ENCODE data around the gene ZSCAN25. TPM values are rescaled to one million over a fixed set of nuclear protein-coding genes. Genes with fewer than 3 reads are reported as not detected.
"Not testable (repeated sequence)": the region's sequence is repeated elsewhere in the genome, so short reads cannot be mapped to it uniquely, and the experiment has no call there.

The ZSCAN25 gene
- total RNA-seq, result 12.5 and 14.2 TPM in 2 replicates

DNA sequence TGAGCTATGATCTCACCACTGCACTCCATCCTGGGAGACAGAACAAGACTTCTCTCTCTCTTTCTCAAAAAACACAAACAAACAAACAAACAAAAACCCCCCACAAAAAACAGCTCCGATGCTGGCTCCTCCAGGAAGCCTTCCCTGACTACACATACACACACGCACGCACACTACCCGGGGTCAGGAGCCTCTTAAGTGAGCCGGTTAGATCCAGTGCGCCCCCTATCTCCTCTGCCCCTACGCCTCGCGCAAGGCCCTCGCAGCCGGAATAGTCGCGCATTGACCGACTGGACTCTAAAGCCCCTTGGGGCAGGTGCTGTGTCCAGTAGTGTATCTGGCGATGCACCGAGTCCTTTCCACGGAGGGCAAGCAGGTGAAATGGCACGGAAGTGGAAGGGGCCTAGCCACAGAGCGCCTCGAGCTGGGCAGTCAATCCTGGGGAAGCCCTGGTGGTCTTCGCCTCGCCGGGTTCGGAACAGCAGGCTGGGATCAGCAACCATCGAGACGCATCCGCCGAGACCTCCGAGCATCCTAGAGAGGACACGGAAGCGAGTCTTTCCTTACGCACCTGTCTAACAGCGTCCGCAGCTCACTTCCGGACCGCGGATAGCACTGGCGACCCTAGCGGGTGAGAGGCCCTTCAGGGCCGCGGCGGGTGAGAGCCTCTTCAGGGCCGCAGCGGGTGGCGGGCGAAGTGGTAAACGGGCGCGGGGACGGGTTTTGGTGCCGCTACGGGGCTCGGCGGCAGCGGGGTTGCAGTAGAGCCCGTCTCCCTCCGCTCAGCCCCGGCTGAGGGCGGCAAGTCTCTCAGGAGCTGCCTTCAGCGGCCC is at the start of gene ZSCAN25:
Gene ZSCAN25, plus strand, starts transcription at position 588 of the 833 bp plus-strand sequence. CDS start 2,661 bp downstream, outside the sequence.
- DNase-seq (ENCODE audit: low read depth, low spot score), result peak; percentile 78

DNA sequence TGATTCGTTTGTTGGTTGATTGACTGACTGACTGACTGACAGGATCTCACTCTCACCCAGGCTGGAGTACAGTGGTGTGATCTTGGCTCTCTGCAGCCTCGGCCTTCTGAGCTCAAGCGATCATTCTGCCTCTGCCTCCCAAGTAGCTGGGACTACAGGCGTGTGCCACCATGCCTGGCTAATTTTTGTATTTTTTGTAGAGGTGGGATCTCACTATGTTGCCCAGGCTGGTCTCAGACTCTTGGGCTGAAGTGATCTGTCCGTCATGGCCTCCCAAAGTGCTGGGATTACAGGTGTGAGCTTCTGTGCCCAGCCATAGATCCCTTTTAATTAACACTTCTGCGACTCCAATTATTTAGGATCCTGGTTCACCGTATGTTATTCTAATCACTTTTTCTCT is 48.0 kb upstream of the ZSCAN25 start:
- DNase-seq (ENCODE audit: low read depth, low spot score), result not testable (repeated sequence)

DNA sequence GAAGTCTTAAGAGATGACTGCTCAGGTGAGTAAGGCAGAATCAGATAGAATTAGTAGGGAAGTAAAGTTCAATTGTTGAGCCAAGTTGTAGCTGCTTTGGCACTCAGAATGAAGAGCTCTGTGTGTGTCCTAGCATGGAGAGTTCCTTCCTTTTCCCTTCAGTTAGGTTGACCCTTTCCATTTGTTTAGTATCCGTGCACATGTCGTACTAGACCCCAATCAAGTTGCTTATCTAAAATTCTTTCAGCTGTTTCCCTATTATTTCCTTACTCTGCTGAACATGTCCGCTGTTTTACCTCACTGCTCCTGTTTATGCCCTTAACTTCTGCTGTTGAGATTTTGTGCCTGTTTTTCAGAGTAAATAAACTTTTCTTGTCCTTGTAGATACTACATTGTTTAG is 45.0 kb upstream of the ZSCAN25 start:
- DNase-seq (ENCODE audit: low read depth, low spot score), result no peak

DNA sequence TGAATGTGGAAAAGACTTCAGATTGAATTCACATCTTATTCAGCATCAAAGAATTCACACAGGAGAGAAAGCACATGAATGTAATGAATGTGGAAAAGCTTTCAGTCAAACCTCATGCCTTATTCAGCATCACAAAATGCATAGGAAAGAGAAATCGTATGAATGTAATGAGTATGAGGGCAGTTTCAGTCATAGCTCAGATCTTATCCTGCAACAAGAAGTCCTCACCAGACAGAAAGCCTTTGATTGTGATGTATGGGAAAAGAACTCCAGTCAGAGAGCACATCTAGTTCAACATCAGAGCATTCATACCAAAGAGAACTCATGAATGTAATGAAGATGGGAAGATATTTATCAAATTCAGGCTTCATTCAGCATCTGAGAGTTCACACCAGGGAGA is 43.5 kb upstream of the ZSCAN25 start:
- no peak for DNase-seq (ENCODE audit: low read depth, low spot score)

DNA sequence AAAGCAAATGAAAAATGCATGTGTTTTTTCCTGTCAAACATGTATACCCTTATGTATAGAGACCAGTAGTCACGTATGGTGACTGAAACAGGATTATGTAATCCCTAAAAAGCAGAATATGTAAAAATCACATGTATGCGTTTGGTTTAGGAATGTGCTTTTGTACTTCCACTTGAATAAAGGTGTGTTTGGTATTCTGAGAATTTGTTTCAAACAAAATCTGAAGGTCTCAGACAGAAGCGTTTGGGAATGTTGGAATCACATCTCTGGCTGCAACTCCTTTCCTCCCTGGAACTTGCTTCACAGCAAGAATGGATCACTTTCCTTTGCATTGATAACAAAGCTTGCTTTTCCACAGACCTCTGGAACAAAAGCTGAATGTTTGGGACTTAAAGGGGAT is 40.5 kb upstream of the ZSCAN25 start:
- DNase-seq (ENCODE audit: low read depth, low spot score), result no peak

DNA sequence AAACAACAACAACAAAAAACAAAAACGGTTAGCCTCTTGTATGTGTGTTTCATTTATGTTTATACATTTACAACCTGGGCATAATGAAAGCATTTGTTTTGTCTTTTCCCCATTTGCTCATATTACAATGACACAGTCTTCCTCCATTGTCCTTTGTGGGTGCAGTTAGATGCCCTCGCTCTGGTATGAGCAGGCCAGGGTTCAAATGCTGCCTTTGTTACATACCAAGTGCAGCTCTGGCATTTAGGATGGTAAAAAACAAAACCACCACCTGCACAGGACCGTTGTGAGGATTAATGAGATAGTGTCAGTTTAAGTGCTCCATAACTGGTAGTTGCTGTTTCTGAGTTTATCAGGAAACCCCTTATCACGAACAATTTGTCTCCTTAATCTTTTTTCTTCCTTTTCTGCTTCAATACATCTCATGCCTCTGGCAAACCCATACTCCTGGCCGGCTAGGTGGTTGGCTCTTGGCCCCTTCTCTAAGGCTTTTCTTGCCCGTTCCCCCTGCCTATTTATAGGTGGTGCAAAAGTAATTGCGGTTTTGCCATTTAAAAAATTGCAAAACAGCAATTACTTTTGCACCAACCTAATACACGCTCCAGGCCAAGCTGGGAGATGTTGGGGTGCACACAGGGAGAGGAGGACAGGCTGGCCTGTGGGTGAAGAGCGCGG is 37.3 kb upstream of the ZSCAN25 start:
- no peak for DNase-seq (ENCODE audit: low read depth, low spot score)

DNA sequence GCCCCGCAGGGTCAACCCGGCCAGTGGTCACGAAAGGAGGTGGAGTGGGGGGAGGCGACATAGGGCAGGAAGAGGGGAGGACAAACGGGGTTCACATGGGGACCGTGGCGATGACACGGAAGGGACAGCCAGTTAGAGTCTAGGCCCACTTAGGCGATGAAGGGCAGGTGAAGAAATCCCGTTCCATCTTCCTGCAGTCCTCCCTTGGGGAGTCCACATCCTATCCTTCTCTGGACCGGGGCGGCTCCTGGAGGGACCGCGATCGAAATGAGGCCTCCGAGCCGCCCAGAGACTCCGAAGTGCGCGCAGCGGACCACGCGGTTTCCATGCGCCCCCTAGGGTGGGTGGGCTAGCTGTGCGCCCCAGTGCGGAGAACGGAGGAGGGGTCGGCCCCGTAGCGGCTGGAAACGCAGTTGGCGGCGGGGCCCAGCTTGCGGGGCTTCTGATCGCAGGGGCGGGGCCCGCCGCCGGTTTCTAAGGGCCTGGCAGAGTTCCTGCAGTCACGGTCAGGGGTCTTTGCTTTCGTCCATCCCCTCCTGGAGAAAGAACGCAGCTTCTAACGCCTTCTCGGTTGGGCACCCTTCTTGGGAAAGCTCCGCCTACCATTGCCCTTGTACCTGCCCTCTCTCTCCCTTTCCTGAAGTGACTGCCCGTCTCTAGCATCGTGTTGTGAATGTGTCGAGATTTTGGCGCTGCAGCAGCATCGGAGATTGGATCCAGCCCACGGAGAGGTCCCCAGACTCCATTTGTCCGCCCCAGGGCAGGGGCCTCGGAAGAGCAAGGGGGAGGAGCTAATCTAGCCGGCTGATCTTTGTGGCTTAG is 36.6 kb upstream of the ZSCAN25 start:
- DNase-seq (ENCODE audit: low read depth, low spot score), result no peak

DNA sequence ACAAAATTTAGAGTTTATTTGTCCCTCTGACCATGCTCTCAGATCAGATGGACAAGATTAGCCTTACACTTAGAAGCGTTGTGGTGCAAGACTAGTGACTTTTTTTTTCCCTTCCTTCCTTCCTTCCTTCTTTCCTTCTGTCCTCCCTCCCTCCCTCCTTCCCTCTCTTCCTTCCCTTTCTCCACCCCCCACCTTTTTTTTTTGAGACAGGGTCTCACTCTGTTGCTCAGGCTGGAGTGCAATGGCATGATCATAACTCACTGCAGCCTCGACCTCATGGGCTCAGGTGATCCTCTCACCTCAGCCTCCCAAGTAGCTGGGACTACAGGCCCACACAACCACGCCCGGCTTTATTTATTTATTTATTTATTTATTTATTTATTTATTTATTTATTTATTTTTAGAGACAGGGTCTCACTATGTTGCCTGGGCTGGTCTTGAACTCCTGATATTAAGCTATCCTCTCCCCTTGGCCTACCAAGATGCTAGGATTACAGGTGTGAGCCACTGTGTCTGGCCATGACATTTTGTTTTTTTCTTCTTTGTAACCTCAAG is 35.9 kb upstream of the ZSCAN25 start:
- DNase-seq (ENCODE audit: low read depth, low spot score), result not testable (repeated sequence)

DNA sequence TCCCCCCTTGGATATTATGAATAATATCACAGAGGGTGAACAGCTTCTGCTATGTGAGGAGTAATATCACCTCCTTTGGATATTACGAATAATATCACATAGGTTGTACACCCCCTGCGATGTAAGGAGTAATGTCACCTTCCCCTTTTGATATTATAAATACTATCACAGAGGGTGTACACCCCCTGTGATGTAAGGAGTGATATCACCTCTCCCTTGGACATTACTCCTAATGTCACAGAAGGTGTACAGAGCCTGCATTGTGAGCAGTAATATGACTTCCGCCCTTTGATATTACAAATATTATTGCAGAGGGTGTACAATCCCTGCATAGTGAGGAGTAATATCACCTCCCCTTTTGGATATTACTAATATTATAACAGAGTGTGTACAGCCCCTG is 27.9 kb upstream of the ZSCAN25 start:
- no peak for DNase-seq (ENCODE audit: low read depth, low spot score)

DNA sequence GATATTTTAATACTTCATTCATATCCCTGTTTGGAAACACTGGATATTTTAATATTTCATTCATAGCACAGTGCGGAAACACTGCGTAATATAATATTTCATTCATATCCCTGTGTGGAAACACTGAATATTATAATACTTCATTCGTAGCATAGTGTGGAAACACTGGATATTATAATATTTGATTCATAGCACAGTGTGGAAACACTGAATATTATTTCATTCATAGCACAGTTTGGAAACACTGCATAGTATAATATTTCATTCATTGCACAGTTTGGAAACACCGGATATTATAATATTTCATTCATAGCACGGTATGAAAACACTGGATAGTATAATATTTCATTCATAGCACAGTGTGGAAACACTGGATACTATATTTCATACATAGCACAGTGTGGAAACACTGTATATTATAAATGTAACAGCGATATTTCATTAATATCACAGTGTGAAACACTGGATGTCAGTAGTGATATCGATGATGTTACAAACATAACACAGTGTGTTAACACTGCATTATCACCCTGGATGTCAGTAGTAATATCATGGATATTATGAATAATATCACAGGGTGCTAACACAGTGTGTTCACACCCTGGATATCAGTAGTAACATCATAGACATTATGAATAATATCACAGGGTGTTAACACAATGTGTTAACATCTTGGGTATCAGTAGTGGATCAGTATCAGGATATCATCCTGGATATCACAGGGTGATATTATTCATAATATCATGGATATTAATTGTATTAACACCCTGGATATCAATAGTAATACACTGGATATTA is 21.6 kb upstream of the ZSCAN25 start:
- DNase-seq (ENCODE audit: low read depth, low spot score), result no peak

DNA sequence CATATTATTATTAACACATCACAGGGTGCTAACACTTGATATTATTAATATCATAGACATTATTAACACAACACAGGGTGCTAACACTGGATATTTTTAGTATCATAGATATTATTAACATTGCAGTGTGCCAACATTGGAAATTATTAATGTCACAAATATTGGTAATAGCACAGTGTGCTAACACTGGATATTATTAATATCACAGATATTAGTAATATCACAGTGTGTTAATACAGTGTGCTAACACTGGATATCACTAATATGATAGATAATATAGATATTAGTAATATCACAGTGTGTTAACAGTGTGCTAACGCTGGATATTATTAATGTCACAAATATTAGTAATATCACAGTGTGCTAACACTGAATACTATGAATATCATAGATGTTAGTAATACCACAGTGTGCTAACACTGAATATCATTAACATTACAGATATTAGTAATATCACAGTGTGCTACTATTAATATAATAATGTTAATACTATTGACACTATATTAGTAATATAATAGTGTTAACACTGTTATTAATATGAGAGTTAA is 20.3 kb upstream of the ZSCAN25 start:
- DNase-seq (ENCODE audit: low read depth, low spot score), result no peak

DNA sequence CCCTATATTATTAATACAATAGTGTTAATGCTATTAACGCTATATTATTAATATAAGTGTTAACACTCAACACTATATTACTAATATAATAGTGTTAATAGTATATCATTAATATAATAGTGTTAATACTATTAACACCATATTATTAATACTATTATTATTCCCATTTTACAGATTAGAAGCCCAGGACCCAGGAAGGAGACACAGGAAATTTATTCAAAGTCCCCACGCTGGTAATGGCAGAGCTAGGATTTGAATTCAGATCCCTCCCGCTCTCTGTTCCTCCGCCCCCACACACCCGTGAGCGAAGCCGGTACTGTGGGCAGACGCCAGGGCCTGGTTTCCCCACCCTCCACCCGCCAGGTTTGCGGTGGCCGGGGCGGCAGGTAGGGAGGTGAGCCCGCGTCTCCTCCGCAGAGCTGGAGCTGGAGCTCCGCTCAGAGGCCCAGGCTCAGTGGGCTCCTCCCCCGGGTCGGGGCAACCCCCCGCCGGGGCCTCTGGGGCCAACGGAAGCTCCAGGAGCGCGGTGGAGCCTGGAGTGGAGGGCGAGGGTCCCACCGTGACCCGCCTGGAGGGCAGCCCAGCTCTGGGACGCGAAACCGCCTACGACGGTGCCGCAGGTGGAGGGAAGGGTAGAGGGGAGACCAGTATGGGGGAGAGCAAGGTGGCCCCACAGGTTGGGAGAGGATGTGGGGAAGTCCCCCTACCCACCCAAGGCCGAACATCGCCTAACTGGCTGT is 18.8 kb upstream of the ZSCAN25 start, which contains the start of gene TMEM225B:
Gene TMEM225B, plus strand, starts transcription at position 506 of the 740 bp plus-strand sequence. CDS start 6,122 bp downstream, outside the sequence.
- no peak for DNase-seq (ENCODE audit: low read depth, low spot score)

DNA sequence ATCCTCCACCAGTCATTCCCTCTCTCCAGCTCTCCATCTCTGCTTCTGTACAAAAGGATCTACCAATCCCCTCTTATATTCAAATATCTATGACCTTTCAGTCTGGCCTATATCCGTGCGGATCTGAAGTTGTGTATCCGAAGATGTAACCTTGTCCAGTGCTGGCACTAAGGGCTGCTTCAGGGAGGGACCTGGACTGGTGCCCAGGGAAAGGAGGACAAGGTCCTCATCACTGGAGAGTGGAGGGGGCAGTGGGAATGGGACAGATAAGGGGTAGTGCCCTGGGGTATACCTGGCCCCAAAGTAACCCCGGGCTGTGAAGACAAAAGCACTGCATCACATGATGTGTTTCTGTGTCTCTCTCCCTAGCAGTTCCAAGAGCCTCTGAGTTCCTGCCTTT is 16.9 kb upstream of the ZSCAN25 start:
- no peak for DNase-seq (ENCODE audit: low read depth, low spot score)

DNA sequence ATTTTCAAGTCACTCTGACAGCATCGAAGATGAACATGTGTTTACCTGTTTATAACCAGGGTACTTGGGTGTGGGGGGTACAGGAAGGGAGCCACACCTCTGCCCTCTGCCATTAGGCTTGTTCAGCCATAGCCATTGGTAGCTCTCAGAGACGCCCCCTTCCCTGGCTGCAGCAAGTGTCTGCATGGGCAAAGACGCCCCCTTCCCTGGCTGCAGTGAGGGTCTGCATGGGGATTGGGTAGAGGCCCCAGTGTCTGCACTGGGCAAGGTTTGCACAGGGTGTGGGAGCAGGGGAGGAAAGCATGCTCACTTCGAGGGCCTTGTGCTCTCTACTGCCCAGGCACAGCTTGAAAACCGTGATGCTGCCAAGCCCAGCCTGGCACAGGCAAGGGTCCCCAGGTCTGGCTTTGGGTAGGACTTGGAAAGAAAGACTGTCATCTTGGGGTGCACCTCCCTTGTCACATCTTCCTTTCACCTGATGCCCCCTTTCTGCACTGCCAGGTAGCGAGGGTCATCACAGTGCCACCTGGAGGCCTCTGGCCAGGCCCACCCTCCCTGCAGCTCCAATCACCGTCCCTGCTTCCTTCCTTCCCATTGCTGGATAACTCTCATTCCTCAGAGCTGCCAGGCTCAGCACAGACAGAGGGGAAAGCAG is 15.0 kb upstream of the ZSCAN25 start:
- no peak for DNase-seq (ENCODE audit: low read depth, low spot score)

DNA sequence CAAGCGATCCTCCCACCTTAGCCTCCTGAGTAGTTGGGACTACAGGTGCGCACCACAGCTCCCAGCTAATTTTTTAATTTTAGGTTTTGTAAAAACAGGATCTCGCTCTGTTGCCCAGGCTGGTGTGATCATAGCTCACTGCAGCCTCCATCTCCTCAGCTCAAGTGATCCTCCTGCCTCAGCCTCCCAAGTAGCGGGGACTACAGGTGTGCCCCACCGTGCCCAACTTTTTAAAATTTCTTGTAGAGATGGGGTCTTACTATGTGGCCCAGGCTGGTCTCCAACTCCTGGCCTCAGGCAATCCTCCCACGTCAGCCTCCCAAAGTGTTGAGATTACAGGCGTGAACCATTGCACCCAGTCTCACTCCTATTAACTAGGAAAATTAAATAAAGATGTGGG is 11.2 kb upstream of the ZSCAN25 start:
- no peak for DNase-seq (ENCODE audit: low read depth, low spot score)

DNA sequence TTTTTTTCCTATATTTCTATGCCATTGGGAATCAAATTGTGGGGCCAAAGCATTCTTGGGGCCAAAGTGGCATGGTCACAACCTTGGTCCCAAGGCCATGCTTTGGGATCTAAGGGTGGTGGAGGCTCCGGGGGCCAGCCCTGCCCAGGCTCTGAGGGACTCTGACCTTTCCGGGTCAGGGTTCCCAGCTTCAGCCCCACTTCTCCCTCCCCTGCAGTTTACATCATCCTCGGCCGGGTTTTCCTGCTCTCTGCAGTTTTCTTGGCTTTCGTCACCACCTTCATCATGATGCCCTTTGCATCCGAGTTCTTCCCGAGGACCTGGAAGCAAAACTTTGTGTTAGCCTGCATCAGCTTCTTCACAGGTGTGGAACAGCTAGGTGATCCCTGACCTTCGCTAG is 10.2 kb upstream of the ZSCAN25 start:
- no peak for DNase-seq (ENCODE audit: low read depth, low spot score)

DNA sequence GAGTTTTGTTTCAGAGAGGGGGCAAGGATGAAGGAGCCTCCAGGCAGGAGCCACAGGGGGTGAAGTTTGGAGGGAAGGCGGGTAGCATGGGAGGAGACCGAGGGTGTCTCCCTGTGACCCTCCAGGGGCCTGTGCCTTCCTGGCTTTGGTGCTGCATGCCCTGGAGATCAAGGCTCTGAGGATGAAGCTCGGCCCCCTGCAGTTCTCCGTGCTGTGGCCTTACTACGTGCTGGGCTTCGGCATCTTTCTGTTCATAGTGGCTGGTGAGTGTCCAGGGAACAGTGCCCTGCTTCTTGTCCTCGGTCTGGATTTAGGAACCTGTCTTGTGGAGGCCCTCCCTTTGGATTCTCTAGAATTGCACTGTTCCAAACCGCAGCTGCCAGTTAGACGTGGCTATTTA is 9.2 kb upstream of the ZSCAN25 start:
- DNase-seq (ENCODE audit: low read depth, low spot score), result no peak

DNA sequence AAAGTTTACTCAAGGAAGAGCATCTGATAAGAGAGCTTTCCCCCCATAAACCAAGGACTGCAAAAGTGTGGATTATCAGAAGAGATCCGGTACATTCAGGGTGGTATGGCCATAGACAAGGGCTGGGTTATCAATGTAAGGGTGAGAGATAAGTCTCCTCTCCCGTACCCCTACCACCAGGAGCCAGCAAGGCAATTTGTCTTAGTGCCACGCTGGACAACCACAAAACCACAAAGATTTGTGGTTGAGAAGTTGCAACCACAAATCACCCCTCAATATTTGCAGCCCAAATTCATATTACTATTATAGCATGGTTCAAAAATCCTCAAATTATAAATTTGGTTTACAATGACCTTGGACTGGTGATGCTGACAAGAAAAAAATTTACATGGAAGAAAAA is 2.3 kb upstream of the ZSCAN25 start:
- DNase-seq (ENCODE audit: low read depth, low spot score), result no peak

DNA sequence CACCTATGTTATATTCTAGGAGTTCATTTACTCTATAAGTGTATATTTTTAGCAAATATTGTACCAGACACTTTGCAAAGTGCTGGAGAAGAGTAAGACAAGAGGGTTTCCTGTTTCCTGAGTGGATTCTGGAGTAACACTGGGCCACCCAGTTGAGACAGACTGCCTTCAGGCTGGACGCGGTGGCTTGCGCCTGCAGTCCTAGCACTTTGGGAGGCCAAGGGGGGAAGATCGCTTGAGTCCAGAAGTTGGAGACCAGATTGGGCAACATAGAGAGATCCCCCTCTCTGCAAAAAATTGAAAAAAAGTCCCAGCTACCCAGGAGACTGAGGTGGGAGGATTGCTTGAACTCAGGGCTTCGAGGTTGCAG is 772 bp upstream of the ZSCAN25 start:
- DNase-seq (ENCODE audit: low read depth, low spot score), result no peak

All from pulmonary artery endothelial cell (primary cell).